ENCODE results near the gene TLN1. TPM values are rescaled to one million over a fixed set of nuclear protein-coding genes. Genes with fewer than 3 reads are reported as not detected.

The TLN1 gene
- total RNA-seq, 3 donors from 2014 or later, result 163 to 497 (median 215) TPM

DNA sequence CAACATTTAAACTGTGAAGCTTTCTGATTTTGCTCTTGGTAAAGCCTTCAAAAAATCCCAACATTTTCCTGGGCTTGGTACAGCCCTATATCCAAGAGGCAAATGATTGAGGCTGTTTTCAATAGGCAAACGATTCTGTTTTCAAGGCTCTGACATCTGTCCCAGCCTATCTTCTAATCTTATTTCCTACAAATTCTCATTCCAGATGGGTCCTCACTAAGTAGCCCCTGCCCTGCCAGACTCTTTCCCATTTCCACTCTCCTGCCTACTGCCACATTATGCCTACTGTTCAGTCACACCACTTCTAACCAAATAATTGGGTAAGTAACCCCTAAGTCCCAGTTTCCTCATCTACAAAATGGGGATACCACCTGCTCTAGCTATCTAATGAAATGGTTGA is 13.6 kb upstream of the TLN1 start:
- Histone ChIP-seq H3K9me3 (no peaks in the 10 kb centered on the region), H3K27me3 (no peaks in the 10 kb centered on the region), H3K36me3 (no peaks in the 10 kb centered on the region), H3K4me3 (peak overlapping the region in 1 of 3 donors; percentile 98), H3K4me1 (peaks cover 6 to 29% of the 10 kb centered on the region in 2 donors), H3K27ac (no peak overlapping the region)
- no peak for DNase-seq (ENCODE audit: low spot score in 2 of 2)
- no peak for TF ChIP-seq POLR2A (IDR thresholded peaks at IDR 0.05)
- TF ChIP-seq, protein P1, sequence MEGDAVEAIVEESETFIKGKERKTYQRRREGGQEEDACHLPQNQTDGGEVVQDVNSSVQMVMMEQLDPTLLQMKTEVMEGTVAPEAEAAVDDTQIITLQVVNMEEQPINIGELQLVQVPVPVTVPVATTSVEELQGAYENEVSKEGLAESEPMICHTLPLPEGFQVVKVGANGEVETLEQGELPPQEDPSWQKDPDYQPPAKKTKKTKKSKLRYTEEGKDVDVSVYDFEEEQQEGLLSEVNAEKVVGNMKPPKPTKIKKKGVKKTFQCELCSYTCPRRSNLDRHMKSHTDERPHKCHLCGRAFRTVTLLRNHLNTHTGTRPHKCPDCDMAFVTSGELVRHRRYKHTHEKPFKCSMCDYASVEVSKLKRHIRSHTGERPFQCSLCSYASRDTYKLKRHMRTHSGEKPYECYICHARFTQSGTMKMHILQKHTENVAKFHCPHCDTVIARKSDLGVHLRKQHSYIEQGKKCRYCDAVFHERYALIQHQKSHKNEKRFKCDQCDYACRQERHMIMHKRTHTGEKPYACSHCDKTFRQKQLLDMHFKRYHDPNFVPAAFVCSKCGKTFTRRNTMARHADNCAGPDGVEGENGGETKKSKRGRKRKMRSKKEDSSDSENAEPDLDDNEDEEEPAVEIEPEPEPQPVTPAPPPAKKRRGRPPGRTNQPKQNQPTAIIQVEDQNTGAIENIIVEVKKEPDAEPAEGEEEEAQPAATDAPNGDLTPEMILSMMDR (IDR thresholded peaks at IDR 0.05), result no peak
- no peak for TF ChIP-seq POLR2AphosphoS5 (IDR thresholded peaks at IDR 0.05)
- intact Hi-C loops (cut with DNase I; ENCODE audit: low total_unique reads), result no loop called here

DNA sequence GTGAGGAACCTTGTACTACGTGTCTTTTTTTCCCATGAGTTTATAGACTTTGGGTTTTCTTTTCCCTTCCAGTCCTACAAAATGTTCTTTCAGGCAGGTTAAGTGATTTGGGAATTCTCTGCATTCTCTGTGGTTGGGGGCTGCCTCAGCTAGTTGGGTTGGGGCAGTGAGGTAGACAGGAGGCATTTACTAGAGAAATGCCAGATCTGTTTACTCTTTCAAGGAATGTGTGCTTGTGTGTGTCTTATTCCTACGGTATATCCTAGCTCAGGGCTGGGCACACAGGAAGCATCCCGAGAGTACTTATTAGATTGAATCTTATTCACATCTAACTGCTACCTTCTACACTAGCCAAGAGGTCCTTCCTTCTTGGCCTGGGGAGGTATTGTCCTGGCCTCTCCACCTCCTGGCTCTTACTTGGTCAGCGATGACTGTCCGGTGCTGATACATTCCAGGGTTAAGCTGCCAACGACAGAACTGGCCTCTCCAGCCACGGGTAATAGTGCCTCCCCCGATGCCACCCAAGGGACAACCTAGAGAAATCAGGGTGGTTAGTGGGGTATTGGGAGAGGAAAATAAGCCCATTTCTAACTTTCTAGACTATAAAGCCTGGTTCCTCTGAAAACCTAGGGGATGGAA is 12.0 kb upstream of the TLN1 start:
- intact Hi-C loops (cut with DNase I; ENCODE audit: low total_unique reads), result no loop called here
- Histone ChIP-seq H3K4me3 (no peak overlapping the region), H3K27ac (no peak overlapping the region), H3K27me3 (no peaks in the 10 kb centered on the region), H3K36me3 (peaks cover under 1% of the 10 kb centered on the region), H3K4me1 (peaks cover 0 to 21% of the 10 kb centered on the region in 2 donors), H3K9me3 (no peaks in the 10 kb centered on the region)
- no peak for TF ChIP-seq POLR2AphosphoS5 (IDR thresholded peaks at IDR 0.05)
- TF ChIP-seq POLR2A (IDR thresholded peaks at IDR 0.05), result no peak
- TF ChIP-seq, protein P1 (IDR thresholded peaks at IDR 0.05), result no peak
- DNase-seq (ENCODE audit: low spot score in 2 of 2), result no peak

DNA sequence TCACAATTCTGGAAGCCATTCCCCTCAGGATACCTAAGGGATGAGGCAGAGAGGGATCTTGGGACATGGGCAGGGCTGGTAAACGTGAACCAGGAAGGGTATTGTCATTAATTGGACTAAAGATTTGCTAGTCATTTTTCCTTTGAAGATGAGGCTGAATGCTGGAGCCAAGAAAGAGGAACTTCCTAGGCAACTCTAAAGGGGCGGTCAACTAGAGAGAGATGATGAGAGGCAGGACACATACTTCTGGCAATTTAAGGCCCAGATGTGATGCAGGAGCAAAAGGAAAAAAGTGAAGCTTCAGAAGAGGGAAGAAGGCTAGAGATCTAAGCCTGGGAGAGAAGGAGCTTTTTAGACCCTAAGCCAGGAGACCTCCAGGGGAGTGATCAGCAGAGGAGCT is 11.5 kb upstream of the TLN1 start:
- H3K4me1 ChIP-seq, result peaks cover 0 to 21% of the 10 kb centered on the region in 2 donors
- intact Hi-C loops (cut with DNase I; ENCODE audit: low total_unique reads), result no loop called here
- no peak overlapping the region for H3K27ac ChIP-seq
- H3K4me3 ChIP-seq, result no peak overlapping the region
- no peak for DNase-seq (ENCODE audit: low spot score in 2 of 2)
- no peak for TF ChIP-seq POLR2A (IDR thresholded peaks at IDR 0.05)
- TF ChIP-seq, protein P1 (IDR thresholded peaks at IDR 0.05), result no peak
- TF ChIP-seq POLR2AphosphoS5 (IDR thresholded peaks at IDR 0.05), result no peak
- H3K9me3 ChIP-seq, result no peaks in the 10 kb centered on the region
- peaks cover 6% of the 10 kb centered on the region for H3K36me3 ChIP-seq
- H3K27me3 ChIP-seq, result no peaks in the 10 kb centered on the region

DNA sequence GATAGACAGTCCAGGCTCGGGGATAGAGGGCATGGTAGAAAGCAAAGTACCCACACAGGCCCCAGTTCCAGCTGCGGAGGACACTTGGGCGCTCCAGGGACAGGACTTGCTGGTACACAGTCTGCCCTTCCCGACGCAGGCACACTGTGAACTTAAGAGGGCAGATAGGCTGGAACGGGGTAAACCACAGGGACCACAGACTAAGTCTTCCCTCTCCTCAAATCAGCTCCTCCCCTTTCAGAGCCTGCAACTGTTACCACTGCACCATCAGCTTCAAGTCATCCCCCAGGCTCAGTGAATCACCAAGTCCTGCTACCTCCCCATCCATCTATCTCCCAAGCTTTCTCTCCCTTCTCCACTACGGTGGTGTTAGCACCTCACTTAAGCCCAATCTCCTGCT is 9.7 kb upstream of the TLN1 start:
- no peaks in the 10 kb centered on the region for H3K9me3 ChIP-seq
- no peak overlapping the region for H3K4me3 ChIP-seq
- no peaks in the 10 kb centered on the region for H3K27me3 ChIP-seq
- DNase-seq (ENCODE audit: low spot score in 2 of 2), result no peak
- TF ChIP-seq POLR2AphosphoS5 (IDR thresholded peaks at IDR 0.05), result no peak
- peaks cover 0 to 10% of the 10 kb centered on the region in 2 donors for H3K4me1 ChIP-seq
- intact Hi-C loops (cut with DNase I; ENCODE audit: low total_unique reads), result no loop called here
- peaks cover 13% of the 10 kb centered on the region for H3K36me3 ChIP-seq
- H3K27ac ChIP-seq, result no peak overlapping the region

DNA sequence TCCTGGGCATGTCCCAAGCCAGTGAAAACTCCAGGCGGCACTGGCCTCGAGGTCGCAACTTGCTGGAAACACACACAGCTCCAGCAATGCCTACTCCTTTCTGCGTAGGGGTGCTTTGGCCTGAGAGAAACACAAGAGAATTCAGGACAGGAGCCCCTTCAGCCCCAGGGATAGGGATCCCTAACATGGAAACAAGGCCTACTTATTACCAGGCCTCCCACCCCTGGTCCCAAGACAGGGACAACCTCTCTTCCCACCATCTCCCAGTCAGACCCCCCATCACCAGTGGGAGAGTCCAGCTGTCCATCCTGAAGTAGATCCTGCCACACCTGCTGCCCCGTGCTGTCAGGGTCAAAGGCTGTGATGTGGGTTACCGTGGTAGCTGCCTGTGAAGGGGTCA is 8.2 kb upstream of the TLN1 start:
- H3K27me3 ChIP-seq, result no peaks in the 10 kb centered on the region
- TF ChIP-seq, protein P1 (IDR thresholded peaks at IDR 0.05), result no peak
- TF ChIP-seq POLR2AphosphoS5 (IDR thresholded peaks at IDR 0.05) (no peak), POLR2A (IDR thresholded peaks at IDR 0.05) (no peak)
- no peak for DNase-seq (ENCODE audit: low spot score in 2 of 2)
- no peak overlapping the region for H3K27ac ChIP-seq
- H3K4me1 ChIP-seq, result no peaks in the 10 kb centered on the region
- intact Hi-C loops (cut with DNase I; ENCODE audit: low total_unique reads), result no loop called here
- H3K36me3 ChIP-seq, result peaks cover 13% of the 10 kb centered on the region
- no peaks in the 10 kb centered on the region for H3K9me3 ChIP-seq
- no peak overlapping the region for H3K4me3 ChIP-seq

All from breast epithelium (tissue), 4 donors.